GM21528 (cell line): Measurements from ENCODE around the gene ASF1B.

ENCODE experiments used
- ATAC-seq: cut with Tn5 transposase; IDR thresholded peaks from one replicate; pipeline ENCODE4 v1.9.1; 2021; ENCODE audit warnings: mild to moderate bottlenecking, moderate library complexity; ENCODE audit not compliant: unreplicated experiment, low FRiP score

ASF1B gene

DNA sequence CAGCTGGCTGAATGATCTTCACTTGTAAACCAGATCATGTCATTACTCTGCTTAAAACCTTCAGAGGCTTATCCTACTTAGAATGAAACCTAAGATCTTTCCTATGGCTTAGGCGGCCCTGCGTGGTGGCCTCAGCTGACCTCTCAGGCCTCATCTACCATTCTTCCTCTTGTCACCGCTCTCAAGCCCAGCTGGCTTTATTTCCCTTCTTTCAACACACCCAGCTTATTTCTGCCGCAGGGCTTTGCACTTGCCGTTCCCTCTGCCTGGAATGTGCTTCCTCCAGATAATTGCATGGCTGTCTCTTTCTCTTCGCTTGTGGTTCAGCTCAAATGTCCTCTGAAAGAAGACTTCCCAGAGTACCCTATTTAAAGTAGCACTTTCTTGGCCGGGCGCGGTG lies 3.6 kb upstream of the ASF1B start:
- ATAC-seq = no peak

DNA sequence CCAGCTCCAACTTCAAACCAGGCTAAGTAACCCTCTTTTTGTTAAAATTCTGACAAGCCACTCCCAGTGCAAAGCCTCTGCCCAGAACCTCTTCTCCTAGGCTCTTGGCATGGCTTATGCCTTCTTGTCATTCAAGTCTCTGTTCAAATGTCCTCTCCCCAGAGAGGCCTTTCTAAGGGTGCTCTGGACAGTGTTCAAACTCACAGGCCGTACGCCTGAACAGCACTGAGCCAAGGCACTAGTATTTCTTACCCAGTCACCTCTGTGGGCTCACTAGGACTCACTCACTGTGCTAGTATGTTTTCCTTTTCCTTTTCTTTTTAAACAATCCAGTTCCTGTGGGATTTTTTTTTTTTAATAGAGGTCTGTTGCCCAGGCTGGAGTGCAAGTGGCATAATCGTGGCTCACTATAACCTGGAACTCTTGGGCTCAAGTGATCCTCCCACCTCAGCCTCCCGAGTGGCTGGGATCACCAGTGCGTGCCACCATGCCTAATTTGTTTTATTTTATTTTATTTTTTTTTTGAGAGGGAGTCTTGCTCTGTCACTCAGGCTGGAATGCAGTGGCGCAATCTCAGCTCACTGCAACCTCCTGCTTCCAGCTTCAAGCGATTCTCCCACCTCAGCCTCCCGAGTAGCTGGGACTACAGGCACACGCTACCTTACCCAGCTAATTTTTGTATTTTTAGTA lies 2.3 kb upstream of the ASF1B start:
- ATAC-seq = no peak

DNA sequence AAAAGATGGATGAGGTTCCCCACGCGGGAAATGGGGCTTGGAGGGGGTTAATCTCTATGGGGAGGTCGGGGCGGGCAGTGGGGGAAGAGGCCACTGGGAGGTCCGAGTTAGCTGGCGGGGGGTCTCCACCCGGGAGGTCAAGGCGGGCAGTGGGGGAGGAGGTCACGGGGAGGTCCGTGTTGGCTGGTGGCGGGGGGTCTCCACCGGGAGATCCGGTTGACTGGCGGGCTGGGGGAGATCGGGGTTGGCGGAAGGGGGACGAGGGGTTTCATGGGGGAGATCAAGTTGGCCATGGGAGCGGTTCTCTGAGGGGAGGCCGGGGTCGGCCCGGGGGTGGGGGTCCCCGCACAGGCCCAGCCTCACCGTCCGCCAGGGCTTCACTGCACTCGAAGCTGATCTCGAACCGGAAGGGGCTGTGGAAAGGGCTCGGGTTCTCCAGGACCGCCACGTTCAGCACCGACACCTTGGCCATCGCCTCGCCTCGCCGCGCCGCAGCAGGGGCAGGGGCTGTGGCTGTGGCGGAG lies 342 bp downstream of the ASF1B start:
- no peak for ATAC-seq

DNA sequence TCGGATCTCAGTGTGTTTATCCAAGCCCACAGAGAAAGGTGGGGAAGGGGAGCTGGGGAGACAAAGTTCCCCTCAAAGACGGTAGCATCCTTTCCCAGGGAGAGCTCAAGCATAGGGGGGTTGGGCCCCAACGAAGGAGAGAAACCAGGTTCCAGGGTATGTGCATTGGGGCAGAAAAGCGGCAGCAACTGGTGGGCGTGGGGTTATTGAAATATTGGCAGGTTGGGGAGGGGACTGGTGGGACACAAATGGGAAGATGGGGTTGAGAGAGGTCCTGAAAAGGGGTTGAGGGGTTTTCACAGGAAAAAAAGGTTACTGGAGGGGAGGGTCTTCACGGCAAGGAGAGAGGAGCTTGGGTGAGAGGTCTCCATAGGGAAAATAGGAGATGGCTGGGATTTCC lies 1.0 kb downstream of the ASF1B start:
- no peak for ATAC-seq

DNA sequence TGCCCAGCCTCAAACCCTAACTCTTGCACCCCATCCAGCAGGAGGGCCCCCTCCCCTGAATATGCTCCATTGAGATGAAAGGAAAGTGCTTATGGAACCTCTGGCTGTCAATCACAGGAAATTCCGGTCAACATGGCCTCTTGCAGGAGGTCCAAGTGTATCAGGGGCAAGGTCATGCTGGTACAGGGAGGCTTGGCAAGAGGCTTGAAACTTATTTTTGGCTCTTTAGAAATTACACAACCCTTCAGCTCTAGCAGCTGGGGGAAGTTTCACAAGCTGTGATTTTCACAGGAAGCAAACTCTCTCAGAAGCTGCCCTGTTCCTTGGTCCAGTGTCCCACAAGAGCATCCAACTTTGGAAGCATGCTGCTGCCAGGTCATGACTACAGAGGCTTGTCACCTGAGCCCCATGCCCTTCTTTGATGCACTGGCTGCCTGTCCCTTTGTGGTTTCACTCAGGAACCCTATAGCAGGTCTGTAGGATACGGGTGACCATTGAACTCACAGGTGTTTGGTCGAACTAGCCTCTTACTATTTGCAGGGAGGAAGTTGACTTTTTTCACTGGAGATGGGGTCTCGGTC lies 8.4 kb downstream of the ASF1B start:
- ATAC-seq = no peak

DNA sequence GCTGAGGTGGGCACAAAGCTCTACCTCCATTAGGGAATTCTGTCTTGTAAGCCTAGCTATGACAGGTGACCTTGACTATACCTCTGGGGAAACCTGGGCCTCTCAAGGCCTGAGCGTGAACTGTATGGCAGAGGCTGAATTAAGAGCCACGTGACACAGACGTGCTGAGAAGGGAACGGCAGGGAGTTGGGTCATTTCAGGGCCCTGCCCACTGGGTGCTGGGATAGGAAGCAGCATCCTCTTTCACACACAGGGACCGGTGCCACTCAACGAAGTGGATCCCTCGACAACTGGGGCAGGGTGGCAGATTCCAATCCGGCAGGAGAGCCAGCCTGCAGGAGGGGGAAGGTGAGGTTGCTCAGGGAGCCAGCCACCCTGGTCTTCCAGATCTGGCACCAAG lies 9.2 kb downstream of the ASF1B start:
- no peak for ATAC-seq

- no peak for ATAC-seq
Observed at GRCh38 chr19:14122924-14123323, 13.5 kb downstream of the ASF1B start.

DNA sequence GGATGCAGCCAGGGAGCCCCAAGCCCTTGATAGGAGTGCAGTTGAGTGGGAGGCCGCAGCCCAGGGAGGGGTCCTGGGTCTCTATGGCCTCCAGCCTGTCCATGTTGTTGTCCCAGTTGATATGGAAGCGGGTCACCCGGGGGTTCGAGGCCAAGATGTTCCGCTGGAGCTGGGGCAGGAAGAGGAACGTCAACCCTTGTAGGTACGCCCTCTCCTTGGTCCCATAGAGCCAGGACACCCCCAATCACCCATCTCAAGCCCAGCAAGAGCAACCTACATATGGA lies 15.9 kb downstream of the ASF1B start:
- ATAC-seq = no peak

GRCh38 chr19:14119644-14120496 lies 16.5 kb downstream of the ASF1B start:
- no peak for ATAC-seq

DNA sequence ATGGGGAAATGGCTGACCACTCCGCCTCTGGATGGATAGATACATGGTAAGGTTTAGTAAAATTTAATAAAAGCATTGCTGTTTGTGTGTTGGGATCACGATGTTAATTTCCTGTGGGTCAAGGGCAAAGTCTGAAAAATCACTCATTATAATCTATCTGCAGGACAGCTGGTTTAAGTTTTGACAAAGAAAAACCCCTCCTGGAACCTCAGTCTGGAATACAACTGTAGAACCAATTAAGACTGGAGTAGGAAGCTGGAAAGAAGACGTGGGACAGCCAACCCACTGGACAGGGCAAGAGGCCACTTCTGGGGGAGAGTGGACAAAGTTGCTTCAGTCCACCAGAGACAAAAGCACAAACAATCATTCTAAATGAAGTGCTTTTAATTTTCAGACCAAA lies 17.2 kb downstream of the ASF1B start:
- no peak for ATAC-seq

DNA sequence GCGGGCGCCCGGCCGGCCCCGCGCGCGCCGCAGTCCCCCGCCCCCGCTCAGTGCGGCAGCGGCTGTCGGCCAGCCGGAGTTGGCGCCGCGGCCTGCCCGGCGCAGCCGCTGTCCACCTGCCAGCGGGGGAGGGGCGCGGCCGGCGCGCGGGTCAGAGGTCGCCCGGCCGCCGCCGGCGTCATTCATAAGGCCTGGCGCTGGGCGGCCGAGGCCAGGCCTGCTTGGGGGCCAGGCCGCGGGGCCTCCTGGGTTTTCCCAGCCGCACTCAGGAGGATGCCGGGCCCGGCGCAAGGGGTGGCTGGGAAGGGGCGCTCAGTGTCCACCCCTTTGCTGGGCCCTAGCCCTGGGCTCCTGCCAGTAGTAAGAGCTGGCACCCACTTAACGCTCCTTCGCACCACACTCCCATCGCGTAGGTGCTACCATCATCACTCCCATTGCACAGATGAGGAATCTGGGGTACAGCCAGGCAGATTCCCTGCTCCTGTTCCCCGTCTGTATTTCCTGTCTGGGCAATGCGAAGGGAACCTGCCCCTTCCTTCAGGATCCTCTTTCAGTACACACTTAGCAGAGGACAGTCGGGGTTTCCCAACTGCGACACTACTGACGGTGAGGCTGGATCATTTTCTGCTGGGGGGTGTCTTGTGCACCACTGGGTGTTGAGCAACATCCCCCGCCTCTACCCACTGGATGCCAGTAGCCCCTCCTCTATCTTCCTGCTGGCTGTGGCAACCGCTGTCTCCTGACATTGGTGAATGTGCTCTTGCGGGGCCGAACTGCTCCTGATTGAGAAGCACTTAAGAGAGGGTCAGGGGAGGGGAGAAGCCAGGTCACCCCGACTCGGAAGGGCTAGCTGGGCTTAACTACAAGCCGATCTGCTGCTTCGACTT lies 18.0 kb downstream of the ASF1B start:
- peak; percentile 24 for ATAC-seq

- peak; percentile 83 for ATAC-seq
Observed at GRCh38 chr19:14117668-14118164, 18.7 kb downstream of the ASF1B start, which contains the start of gene PRKACA. PRKACA (minus strand) TSS chr19:14117762; CDS start chr19:14117547, 215 bp downstream.

GRCh38 chr19:14116918-14117578 lies 19.3 kb downstream of the ASF1B start:
- no peak for ATAC-seq

DNA sequence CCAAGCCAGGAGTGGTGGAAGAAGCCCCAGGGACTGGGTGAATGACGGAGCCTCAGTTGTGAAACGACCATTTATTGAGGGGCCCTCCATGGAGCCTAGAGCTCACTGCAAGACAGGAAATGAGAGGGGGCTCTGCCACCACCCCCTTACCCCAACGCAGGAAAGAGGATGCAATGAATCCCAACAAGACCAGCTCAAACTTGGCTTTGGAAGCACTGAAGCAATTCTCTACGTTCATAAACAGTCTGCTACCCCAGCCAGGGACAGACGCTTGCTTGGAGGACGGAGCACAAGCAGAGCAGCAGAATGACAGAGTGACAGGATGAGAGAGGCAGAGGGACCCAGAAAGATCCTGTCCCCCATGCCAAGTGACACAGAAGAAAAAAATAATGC lies 19.9 kb downstream of the ASF1B start:
- ATAC-seq = no peak

GRCh38 chr19:14115756-14116155 lies 20.6 kb downstream of the ASF1B start:
- ATAC-seq = no peak

DNA sequence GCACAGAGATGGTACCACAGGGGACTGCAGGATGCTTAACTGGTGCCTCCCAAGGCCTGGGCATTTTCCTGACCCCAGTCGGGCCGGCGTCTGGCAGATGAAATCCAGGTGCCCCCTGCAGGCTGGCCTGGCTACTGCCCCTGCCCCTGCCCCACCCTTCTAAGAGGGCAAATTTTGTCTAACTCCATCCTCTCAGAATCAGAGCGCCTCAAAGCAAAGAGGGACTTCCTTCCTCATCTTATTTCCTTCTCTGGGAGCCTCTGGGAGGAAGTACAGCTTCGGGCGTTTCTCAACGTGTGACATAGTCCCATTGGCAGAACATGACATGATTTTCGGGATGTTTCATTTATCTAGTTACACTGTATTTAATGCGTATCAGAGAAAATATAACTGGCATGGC lies 21.5 kb downstream of the ASF1B start:
- no peak for ATAC-seq

- no peak for ATAC-seq
Observed at GRCh38 chr19:14114439-14114838, 21.9 kb downstream of the ASF1B start.

DNA sequence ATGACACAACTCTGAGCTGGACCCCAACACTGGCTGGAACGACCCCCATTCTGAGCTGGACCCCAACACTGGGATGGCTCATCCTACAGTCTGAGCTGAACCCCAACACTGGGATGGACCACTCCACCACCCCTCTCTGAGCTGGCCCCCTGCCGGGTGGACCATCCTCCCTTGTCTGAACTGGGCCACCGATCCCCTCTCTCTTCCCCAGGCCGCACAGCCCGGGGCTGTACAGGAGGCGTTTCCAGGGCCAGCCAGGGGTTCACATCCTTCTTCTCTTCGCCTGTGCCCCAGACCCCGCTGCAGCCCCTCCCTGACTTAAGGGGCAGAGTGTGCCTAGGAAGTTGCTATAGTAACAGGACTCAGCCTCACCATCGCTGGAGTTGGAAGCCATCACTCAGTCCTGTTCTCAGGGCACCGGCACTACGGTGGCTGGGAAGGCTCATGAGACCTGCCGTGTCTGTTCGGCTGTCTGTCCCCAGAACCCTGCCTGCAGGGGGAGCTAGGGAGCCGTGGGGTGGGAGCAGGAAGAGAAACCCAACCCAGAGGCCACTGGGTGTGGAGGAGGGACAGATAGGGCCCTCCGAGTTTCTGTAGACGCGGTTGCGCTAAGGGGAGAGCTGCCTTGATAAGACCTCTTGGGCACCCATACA lies 22.5 kb downstream of the ASF1B start:
- no peak for ATAC-seq

- no peak for ATAC-seq
Observed at GRCh38 chr19:14112809-14113385, 23.5 kb downstream of the ASF1B start.
